Suprapubic skin (tissue), 3 donors: Measurements from ENCODE around the gene AP3D1.
"Not testable (repeated sequence)": the region's sequence is repeated elsewhere in the genome, so short reads cannot be mapped to it uniquely, and the experiment has no call there.

Source experiments
- CTCF ChIP-seq, 2 donors: fragments of 200-600 bp in 1 of 2; fragments of 450-650 bp in 1 of 2; sonication (generic) in 1 of 2; IDR thresholded peaks; one replicate each; pipeline ENCODE4 v1.5.1; 2016 to 2019; ENCODE audit warnings: antibody characterized with exemption in 2 of 2, mild to moderate bottlenecking in 1 of 2, moderate library complexity in 1 of 2
- EP300 ChIP-seq: sonication (generic); formaldehyde crosslinking; IDR thresholded peaks from one replicate; pipeline ENCODE4 v1.6.1; 2017; ENCODE audit warnings: antibody characterized with exemption
- POLR2A ChIP-seq, 2 donors: fragments of 450-650 bp; IDR thresholded peaks; one replicate each; pipeline ENCODE4 v1.6.1; 2017; ENCODE audit warnings: antibody characterized with exemption in 2 of 2, mild to moderate bottlenecking in 2 of 2, moderate library complexity in 2 of 2

DNA sequence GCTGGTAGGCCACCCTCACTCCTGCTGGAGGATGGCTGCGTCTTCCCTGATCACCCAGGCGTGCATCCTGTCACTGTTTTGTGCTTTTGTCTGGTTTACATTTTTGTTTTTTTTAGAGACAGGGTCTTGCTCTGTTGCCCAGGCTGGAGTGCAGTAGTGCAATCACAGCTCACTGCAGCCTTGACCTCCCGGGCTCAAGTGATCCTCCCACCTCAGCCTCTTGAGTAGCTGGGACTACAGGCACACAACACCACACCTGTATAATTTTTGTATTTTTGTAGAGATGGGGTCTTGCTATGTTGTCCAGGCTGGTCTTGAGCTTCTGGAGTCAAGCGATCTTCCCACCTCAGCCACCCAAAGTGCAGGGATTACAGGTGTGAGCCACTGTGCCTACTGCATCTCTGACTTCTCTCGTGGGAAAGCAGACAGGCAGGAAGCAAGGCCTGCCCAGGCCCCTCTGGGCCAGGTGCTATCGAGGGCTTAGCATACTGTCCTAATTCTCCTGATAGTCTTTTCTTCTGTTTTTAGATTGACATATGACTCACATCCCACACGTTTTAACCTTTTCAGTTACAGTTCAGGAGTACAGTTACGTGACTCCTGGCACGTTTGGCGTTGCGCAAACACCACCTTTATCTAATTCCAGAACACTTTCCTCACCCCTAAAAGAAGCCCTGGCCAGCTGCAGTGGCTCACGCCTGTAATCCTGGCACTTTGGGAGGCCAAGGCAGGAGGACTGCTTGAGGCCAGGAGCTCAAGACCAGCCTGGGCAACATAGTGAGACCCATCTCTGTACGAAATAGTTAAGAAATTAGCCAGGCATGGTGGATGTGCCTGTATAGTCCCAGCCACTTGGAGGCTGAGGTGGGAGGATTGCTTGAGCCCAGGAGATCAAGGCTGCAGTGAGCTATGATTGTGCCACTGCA lies 64.4 kb downstream of the AP3D1 start:
- TF ChIP-seq CTCF (IDR thresholded peaks at IDR 0.05); POLR2A (IDR thresholded peaks at IDR 0.05); EP300: not testable (repeated sequence)
